HepG2 (cell line): ENCODE results near the gene CREG2. TPM values are rescaled to one million over a fixed set of nuclear protein-coding genes. Genes with fewer than 3 reads are reported as not detected.

ENCODE experiments used
- AKAP8 ChIP-seq: sonication (generic); formaldehyde crosslinking; IDR thresholded peaks from 2 replicates; pipeline ENCODE4 v1.5.1; 2020; ENCODE audit warnings: mild to moderate bottlenecking, missing genetic modification reagents
- ATAD3A ChIP-seq: sonication (generic); formaldehyde crosslinking; IDR thresholded peaks from 2 replicates; pipeline ENCODE4 v1.4.0; 2020; ENCODE audit warnings: missing genetic modification reagents
- CERS6 ChIP-seq: sonication (generic); formaldehyde crosslinking; IDR thresholded peaks from 2 replicates; pipeline ENCODE4 v1.5.0; 2020; ENCODE audit warnings: missing genetic modification reagents
- CHCHD3 ChIP-seq: sonication (generic); formaldehyde crosslinking; IDR thresholded peaks from 2 replicates; pipeline ENCODE4 v1.8.0; 2022; ENCODE audit warnings: mild to moderate bottlenecking, missing genetic modification reagents, moderate library complexity
- GABPA ChIP-seq, 2 experiments: IDR thresholded peaks; 2 replicates each; pipeline ENCODE4 v1.6.1; 2011 to 2016; ENCODE audit warnings: low read depth in 2 of 2, low read length in 1 of 2, missing biosample characterization in 1 of 2, missing genetic modification characterization in 1 of 2
- GRHL1 ChIP-seq: sonication (generic); formaldehyde crosslinking; conservative IDR thresholded peaks from 2 replicates; pipeline ENCODE4 v1.8.0; 2022; ENCODE audit warnings: missing genetic modification reagents
- HCFC1 ChIP-seq: fragments of 150-350 bp; IDR thresholded peaks from 2 replicates; pipeline ENCODE4 v1.6.1; 2014; ENCODE audit warnings: low read depth, low read length
- HNF4A ChIP-seq: sonication (generic); formaldehyde crosslinking; IDR thresholded peaks from 2 replicates; pipeline ENCODE4 v1.4.0; 2020; ENCODE audit warnings: missing genetic modification reagents
- IRF1 ChIP-seq: sonication (generic); formaldehyde crosslinking; IDR thresholded peaks from 2 replicates; pipeline ENCODE4 v1.4.0; 2020; ENCODE audit warnings: low read depth, mild to moderate bottlenecking, missing genetic modification reagents
- KLF16 ChIP-seq, 2 experiments: sonication (generic) in 1 of 2; formaldehyde crosslinking in 1 of 2; IDR thresholded peaks; 2 replicates each; pipeline versions ENCODE4 v1.6.1 to v1.8.0; 2016 to 2023; ENCODE audit warnings: missing genetic modification reagents in 2 of 2, missing compliant biosample characterization in 1 of 2
- NAIF1 ChIP-seq: sonication (generic); formaldehyde crosslinking; IDR thresholded peaks from 2 replicates; pipeline ENCODE4 v1.5.0; 2020; ENCODE audit warnings: mild to moderate bottlenecking, missing genetic modification reagents, borderline replicate concordance
- PLSCR1 ChIP-seq: sonication (generic); formaldehyde crosslinking; IDR thresholded peaks from 2 replicates; pipeline ENCODE4 v1.5.0; 2020; ENCODE audit warnings: missing genetic modification reagents, mild to moderate bottlenecking, borderline replicate concordance
- ZMYM3 ChIP-seq: sonication (generic); formaldehyde crosslinking; IDR thresholded peaks from 2 replicates; pipeline ENCODE4 v1.5.1; 2020; ENCODE audit warnings: mild to moderate bottlenecking, missing genetic modification reagents
- ZNF280B ChIP-seq: sonication (generic); formaldehyde crosslinking; IDR thresholded peaks from 2 replicates; pipeline ENCODE4 v1.5.0; 2020; ENCODE audit warnings: missing genetic modification reagents, mild to moderate bottlenecking, borderline replicate concordance
- ZNF460 ChIP-seq: sonication (generic); formaldehyde crosslinking; IDR thresholded peaks from 2 replicates; pipeline ENCODE4 v1.5.1; 2020; ENCODE audit warnings: missing genetic modification reagents, mild to moderate bottlenecking, borderline replicate concordance
- ZNF558 ChIP-seq: sonication (generic); formaldehyde crosslinking; IDR thresholded peaks from 2 replicates; pipeline ENCODE4 v1.9.0; 2022; ENCODE audit warnings: mild to moderate bottlenecking, missing genetic modification reagents, borderline replicate concordance
- ZNF670 ChIP-seq: sonication (generic); formaldehyde crosslinking; IDR thresholded peaks from 2 replicates; pipeline ENCODE4 v1.8.0; 2022; ENCODE audit warnings: mild to moderate bottlenecking, missing genetic modification reagents, borderline replicate concordance
- ZNF691 ChIP-seq: sonication (generic); formaldehyde crosslinking; IDR thresholded peaks from 2 replicates; pipeline ENCODE4 v1.4.0; 2020; ENCODE audit warnings: missing genetic modification reagents, low read depth, mild to moderate bottlenecking, borderline replicate concordance
- ZNF709 ChIP-seq: sonication (generic); formaldehyde crosslinking; IDR thresholded peaks from 2 replicates; pipeline ENCODE4 v1.5.0; 2020; ENCODE audit warnings: mild to moderate bottlenecking, missing genetic modification reagents
- ZNF740 ChIP-seq: sonication (generic); formaldehyde crosslinking; IDR thresholded peaks from 2 replicates; pipeline ENCODE4 v1.4.0; 2020; ENCODE audit warnings: missing genetic modification reagents
- ZNF749 ChIP-seq: sonication (generic); formaldehyde crosslinking; IDR thresholded peaks from 2 replicates; pipeline ENCODE4 v1.8.0; 2022; ENCODE audit warnings: mild to moderate bottlenecking, missing genetic modification reagents, moderate library complexity, borderline replicate concordance
- polyA plus RNA-seq, 8 experiments: library from polyadenylated mRNA; depleted of rRNA in 3 of 8; stranded (reverse) in 7 of 8; unstranded in 1 of 8; fragments of >200 nt; fragmentation: Illumina TruSeq in 4 of 8; extraction: Trizol in 4 of 8; gene quantifications; 2 replicates each; pipeline versions ENCODE4 v1.2.1 to v1.2.3, GENCODE V29; 2011 to 2016; ENCODE audit warnings: low read depth in 4 of 8, missing spikeins in 1 of 8, mixed read lengths in 1 of 8; ENCODE audit not compliant: insufficient read depth in 1 of 8
- total RNA-seq, 5 experiments: library from RNA; depleted of rRNA; stranded (reverse); fragments of >200 nt; fragmentation: Illumina TruSeq; extraction: Trizol; gene quantifications; 2 replicates each; pipeline ENCODE4 v1.2.3, GENCODE V29; 2016; ENCODE audit warnings: low read depth in 1 of 5

Gene CREG2
- total and polyA plus RNA-seq, 2 of the 13 experiments (the other 11 are each of a cell fraction or from before 2014, with no cell fraction given) = 0.18 to 0.26 TPM

GRCh38 chr2:101330253-101330933, 56.9 kb downstream of the CREG2 start (continued):
- TF ChIP-seq IRF1 (CRISPR knock-in tag) (no peak), ATAD3A (CRISPR knock-in tag) (no peak), ZMYM3 (peak; percentile 83; the same call in 1 of the 2 replicates), GABPA (IDR thresholded peaks at IDR 0.05; ENCODE audit: low read depth, low read length) (no peak), GABPA (CRISPR knock-in tag; IDR thresholded peaks at IDR 0.05; ENCODE audit: low read depth) (no peak), CHCHD3 (no peak), GRHL1 (CRISPR knock-in tag) (no peak), ZNF558 (CRISPR knock-in tag) (no peak), ZNF691 (peak; percentile 72; the same call in 1 of the 2 replicates), PLSCR1 (CRISPR knock-in tag) (no peak), AKAP8 (CRISPR knock-in tag) (no peak), ZNF460 (CRISPR knock-in tag) (no peak; the same call in 1 of the 2 replicates), CERS6 (CRISPR knock-in tag) (no peak), ZNF740 (no peak), ZNF280B (CRISPR knock-in tag) (peak; percentile 65; the same call in 1 of the 2 replicates), NAIF1 (no peak), ZNF749 (CRISPR knock-in tag) (no peak; the same call in 1 of the 2 replicates), ZNF709 (CRISPR knock-in tag) (no peak), HNF4A (CRISPR knock-in tag) (peak; percentile 83), KLF16 (CRISPR knock-in tag; IDR thresholded peaks at IDR 0.05) (no peak), HCFC1 (no peak), ZNF670 (no peak)
